ENCODE measurements around the gene CEACAM7. TPM values are rescaled to one million over a fixed set of nuclear protein-coding genes. Genes with fewer than 3 reads are reported as not detected.

CEACAM7 gene
- total RNA-seq, 1 donor from 2014 or later, result not detected

GRCh38 chr19:41718761-41719160, 30.7 kb upstream of the CEACAM7 start:
- H3K4me1 Mint-ChIP-seq (ENCODE audit: low read depth, unreplicated experiment), result no peaks in the 10 kb centered on the region
- no peaks in the 10 kb centered on the region for H3K4me1 ChIP-seq (ENCODE audit: insufficient read depth, low read length)
- no peaks in the 10 kb centered on the region for H3K27me3 ChIP-seq (ENCODE audit: insufficient read depth, low read length)
- H3K27ac ChIP-seq (ENCODE audit: low read depth, low read length), result no peak overlapping the region
- no peak overlapping the region for H2AFZ ChIP-seq (ENCODE audit: low read depth, low read length)
- DNase-seq (ENCODE audit: low read depth) (no peak), FAIRE-seq (no peak)
- H3K4me2 ChIP-seq (ENCODE audit: low read length), result no peak overlapping the region
- H3K9ac ChIP-seq (ENCODE audit: low read length), result no peak overlapping the region
- TF ChIP-seq EZH2 (IDR thresholded peaks at IDR 0.05; ENCODE audit: insufficient read depth, low read length), result no peak
- TF ChIP-seq CTCF (IDR thresholded peaks at IDR 0.05; ENCODE audit: insufficient read depth, low read depth, low read length), result no peak
- no peaks in the 10 kb centered on the region for H3K36me3 Mint-ChIP-seq (ENCODE audit: low read depth, unreplicated experiment)
- no peak overlapping the region for H3K4me3 ChIP-seq (ENCODE audit: insufficient read depth, low read depth, low read length)
- peaks cover 61% of the 10 kb centered on the region for H3K27me3 Mint-ChIP-seq (ENCODE audit: low read depth, unreplicated experiment)
- H3K27ac Mint-ChIP-seq (ENCODE audit: unreplicated experiment), result no peak overlapping the region
- no peaks in the 10 kb centered on the region for H3K36me3 ChIP-seq (ENCODE audit: insufficient read depth, low read length)
- H3K4me3 Mint-ChIP-seq (ENCODE audit: unreplicated experiment), result no peak overlapping the region
- no peaks in the 10 kb centered on the region for H3K9me3 ChIP-seq (ENCODE audit: insufficient read depth, low read depth, low read length)
- H3K79me2 ChIP-seq (ENCODE audit: insufficient read depth, low read length), result no peaks in the 10 kb centered on the region
- peaks cover 2% of the 10 kb centered on the region for H3K9me3 Mint-ChIP-seq (ENCODE audit: unreplicated experiment)
- H4K20me1 ChIP-seq (ENCODE audit: insufficient read depth, low read length), result no peaks in the 10 kb centered on the region

- no peak overlapping the region for H3K27ac Mint-ChIP-seq (ENCODE audit: unreplicated experiment)
- no peak for TF ChIP-seq CTCF (IDR thresholded peaks at IDR 0.05; ENCODE audit: insufficient read depth, low read depth, low read length)
- no peak for TF ChIP-seq EZH2 (IDR thresholded peaks at IDR 0.05; ENCODE audit: insufficient read depth, low read length)
- no peaks in the 10 kb centered on the region for H3K36me3 ChIP-seq (ENCODE audit: insufficient read depth, low read length)
- H3K27me3 Mint-ChIP-seq (ENCODE audit: low read depth, unreplicated experiment), result peaks cover 94% of the 10 kb centered on the region
- FAIRE-seq (no peak), DNase-seq (ENCODE audit: low read depth) (no peak)
- no peaks in the 10 kb centered on the region for H3K27me3 ChIP-seq (ENCODE audit: insufficient read depth, low read length)
- H4K20me1 ChIP-seq (ENCODE audit: insufficient read depth, low read length), result no peaks in the 10 kb centered on the region
- no peaks in the 10 kb centered on the region for H3K9me3 ChIP-seq (ENCODE audit: insufficient read depth, low read depth, low read length)
- no peak overlapping the region for H3K9ac ChIP-seq (ENCODE audit: low read length)
- no peaks in the 10 kb centered on the region for H3K9me3 Mint-ChIP-seq (ENCODE audit: unreplicated experiment)
- no peaks in the 10 kb centered on the region for H3K36me3 Mint-ChIP-seq (ENCODE audit: low read depth, unreplicated experiment)
- H3K79me2 ChIP-seq (ENCODE audit: insufficient read depth, low read length), result no peaks in the 10 kb centered on the region
- H3K4me3 Mint-ChIP-seq (ENCODE audit: unreplicated experiment), result no peak overlapping the region
- no peaks in the 10 kb centered on the region for H3K4me1 ChIP-seq (ENCODE audit: insufficient read depth, low read length)
- H3K4me2 ChIP-seq (ENCODE audit: low read length), result no peak overlapping the region
- no peak overlapping the region for H2AFZ ChIP-seq (ENCODE audit: low read depth, low read length)
- no peak overlapping the region for H3K27ac ChIP-seq (ENCODE audit: low read depth, low read length)
- H3K4me1 Mint-ChIP-seq (ENCODE audit: low read depth, unreplicated experiment), result no peaks in the 10 kb centered on the region
- no peak overlapping the region for H3K4me3 ChIP-seq (ENCODE audit: insufficient read depth, low read depth, low read length)
Observed at GRCh38 chr19:41714598-41714997, 26.5 kb upstream of the CEACAM7 start.

GRCh38 chr19:41711376-41712261, 23.5 kb upstream of the CEACAM7 start:
- TF ChIP-seq CTCF (IDR thresholded peaks at IDR 0.05; ENCODE audit: insufficient read depth, low read depth, low read length) (no peak), EZH2 (IDR thresholded peaks at IDR 0.05; ENCODE audit: insufficient read depth, low read length) (no peak)
- Histone ChIP-seq H2AFZ (ENCODE audit: low read depth, low read length) (no peak overlapping the region), H3K4me3 (ENCODE audit: insufficient read depth, low read depth, low read length) (no peak overlapping the region), H3K27ac (ENCODE audit: low read depth, low read length) (no peak overlapping the region), H3K9ac (ENCODE audit: low read length) (no peak overlapping the region), H3K36me3 (ENCODE audit: insufficient read depth, low read length) (no peaks in the 10 kb centered on the region), H4K20me1 (ENCODE audit: insufficient read depth, low read length) (no peaks in the 10 kb centered on the region), H3K4me1 (ENCODE audit: insufficient read depth, low read length) (no peaks in the 10 kb centered on the region), H3K9me3 (ENCODE audit: insufficient read depth, low read depth, low read length) (no peaks in the 10 kb centered on the region), H3K27me3 (ENCODE audit: insufficient read depth, low read length) (no peaks in the 10 kb centered on the region), H3K4me2 (ENCODE audit: low read length) (no peak overlapping the region), H3K79me2 (ENCODE audit: insufficient read depth, low read length) (no peaks in the 10 kb centered on the region)
- no peak overlapping the region for H3K27ac Mint-ChIP-seq (ENCODE audit: unreplicated experiment)
- H3K9me3 Mint-ChIP-seq (ENCODE audit: unreplicated experiment), result no peaks in the 10 kb centered on the region
- no peaks in the 10 kb centered on the region for H3K36me3 Mint-ChIP-seq (ENCODE audit: low read depth, unreplicated experiment)
- no peaks in the 10 kb centered on the region for H3K4me1 Mint-ChIP-seq (ENCODE audit: low read depth, unreplicated experiment)
- peaks cover 93% of the 10 kb centered on the region for H3K27me3 Mint-ChIP-seq (ENCODE audit: low read depth, unreplicated experiment)
- no peak overlapping the region for H3K4me3 Mint-ChIP-seq (ENCODE audit: unreplicated experiment)
- DNase-seq (ENCODE audit: low read depth) (no peak), FAIRE-seq (no peak)
